Liver (tissue), 3 donors: Measurements from ENCODE around the gene MTIF3.
A peak's percentile ranks its signal among the peaks of the same experiment; 100 is the strongest.

ENCODE experiments used
- FOXA1 ChIP-seq: IDR thresholded peaks from 2 replicates; pipeline ENCODE4 v1.6.1; 2016; ENCODE audit warnings: antibody characterized with exemption
- GABPA ChIP-seq, 2 donors: IDR thresholded peaks in 1 of 2; conservative IDR thresholded peaks in 1 of 2; 2 replicates each; pipeline ENCODE4 v1.6.1; 2016; ENCODE audit warnings: antibody characterized with exemption in 2 of 2, mild to moderate bottlenecking in 1 of 2, moderate library complexity in 1 of 2
- TF ChIP-seq, protein P1 (sequence below): fragments of 150-350 bp; IDR thresholded peaks from 2 replicates; pipeline ENCODE4 v1.5.1; 2017; ENCODE audit warnings: improper control_type of control experiment, low read depth, low read length; ENCODE audit not compliant: missing input control
- TF ChIP-seq, protein P2 (sequence below): IDR thresholded peaks from 2 replicates; pipeline ENCODE4 v1.6.1; 2016; ENCODE audit warnings: antibody characterized with exemption
- donor health status: healthy.
- donor health status: healthy.

DNA sequence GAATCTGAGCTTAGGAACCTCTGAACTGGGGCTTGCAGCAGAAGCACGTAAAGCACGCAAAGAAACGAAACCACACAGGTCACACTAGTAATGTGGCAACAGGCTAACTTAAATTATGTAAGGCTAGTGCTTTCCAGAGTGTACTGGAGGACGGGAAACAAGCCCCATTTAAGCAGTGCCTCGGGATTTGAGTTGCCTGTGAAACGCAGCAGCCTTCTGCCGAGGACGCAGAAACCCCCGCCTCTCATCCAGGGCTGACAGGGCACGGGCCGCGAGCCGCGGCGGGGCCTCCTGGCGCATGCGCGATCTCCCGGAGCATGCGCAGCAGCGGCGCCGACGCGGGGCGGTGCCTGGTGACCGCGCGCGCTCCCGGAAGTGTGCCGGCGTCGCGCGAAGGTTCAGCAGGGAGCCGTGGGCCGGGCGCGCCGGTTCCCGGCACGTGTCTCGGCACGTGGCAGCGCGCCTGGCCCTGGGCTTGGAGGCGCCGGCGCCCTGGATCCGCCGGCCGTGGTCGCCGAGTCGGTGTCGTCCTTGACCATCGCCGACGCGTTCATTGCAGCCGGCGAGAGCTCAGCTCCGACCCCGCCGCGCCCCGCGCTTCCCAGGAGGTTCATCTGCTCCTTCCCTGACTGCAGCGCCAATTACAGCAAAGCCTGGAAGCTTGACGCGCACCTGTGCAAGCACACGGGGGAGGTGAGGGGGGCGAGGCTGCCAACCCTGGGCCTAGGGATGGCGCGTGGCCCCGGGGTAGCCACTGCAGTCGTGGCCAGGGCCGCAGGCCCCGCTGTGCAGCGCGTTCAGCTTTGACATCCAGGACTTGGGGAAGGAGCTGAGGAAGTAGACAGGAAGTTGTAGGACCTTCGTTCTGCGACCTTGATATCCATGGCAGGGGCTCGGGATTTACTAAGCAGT is 25.9 kb downstream of the MTIF3 start, which contains the start of gene GTF3A:
- TF ChIP-seq, protein P1, sequence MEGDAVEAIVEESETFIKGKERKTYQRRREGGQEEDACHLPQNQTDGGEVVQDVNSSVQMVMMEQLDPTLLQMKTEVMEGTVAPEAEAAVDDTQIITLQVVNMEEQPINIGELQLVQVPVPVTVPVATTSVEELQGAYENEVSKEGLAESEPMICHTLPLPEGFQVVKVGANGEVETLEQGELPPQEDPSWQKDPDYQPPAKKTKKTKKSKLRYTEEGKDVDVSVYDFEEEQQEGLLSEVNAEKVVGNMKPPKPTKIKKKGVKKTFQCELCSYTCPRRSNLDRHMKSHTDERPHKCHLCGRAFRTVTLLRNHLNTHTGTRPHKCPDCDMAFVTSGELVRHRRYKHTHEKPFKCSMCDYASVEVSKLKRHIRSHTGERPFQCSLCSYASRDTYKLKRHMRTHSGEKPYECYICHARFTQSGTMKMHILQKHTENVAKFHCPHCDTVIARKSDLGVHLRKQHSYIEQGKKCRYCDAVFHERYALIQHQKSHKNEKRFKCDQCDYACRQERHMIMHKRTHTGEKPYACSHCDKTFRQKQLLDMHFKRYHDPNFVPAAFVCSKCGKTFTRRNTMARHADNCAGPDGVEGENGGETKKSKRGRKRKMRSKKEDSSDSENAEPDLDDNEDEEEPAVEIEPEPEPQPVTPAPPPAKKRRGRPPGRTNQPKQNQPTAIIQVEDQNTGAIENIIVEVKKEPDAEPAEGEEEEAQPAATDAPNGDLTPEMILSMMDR: no peak
- TF ChIP-seq, protein P2, sequence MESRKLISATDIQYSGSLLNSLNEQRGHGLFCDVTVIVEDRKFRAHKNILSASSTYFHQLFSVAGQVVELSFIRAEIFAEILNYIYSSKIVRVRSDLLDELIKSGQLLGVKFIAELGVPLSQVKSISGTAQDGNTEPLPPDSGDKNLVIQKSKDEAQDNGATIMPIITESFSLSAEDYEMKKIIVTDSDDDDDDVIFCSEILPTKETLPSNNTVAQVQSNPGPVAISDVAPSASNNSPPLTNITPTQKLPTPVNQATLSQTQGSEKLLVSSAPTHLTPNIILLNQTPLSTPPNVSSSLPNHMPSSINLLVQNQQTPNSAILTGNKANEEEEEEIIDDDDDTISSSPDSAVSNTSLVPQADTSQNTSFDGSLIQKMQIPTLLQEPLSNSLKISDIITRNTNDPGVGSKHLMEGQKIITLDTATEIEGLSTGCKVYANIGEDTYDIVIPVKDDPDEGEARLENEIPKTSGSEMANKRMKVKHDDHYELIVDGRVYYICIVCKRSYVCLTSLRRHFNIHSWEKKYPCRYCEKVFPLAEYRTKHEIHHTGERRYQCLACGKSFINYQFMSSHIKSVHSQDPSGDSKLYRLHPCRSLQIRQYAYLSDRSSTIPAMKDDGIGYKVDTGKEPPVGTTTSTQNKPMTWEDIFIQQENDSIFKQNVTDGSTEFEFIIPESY: no peak
- TF ChIP-seq GABPA (IDR thresholded peaks at IDR 0.05 in 1 of 2, conservative IDR thresholded peaks at IDR 0.05 in 1 of 2): peak in 1 of 2 donors; percentile 39
- TF ChIP-seq FOXA1: no peak
